ENCODE results near the gene TMEM30A.

- TF ChIP-seq PKNOX1 (IDR thresholded peaks at IDR 0.05) (no peak), TARDBP (IDR thresholded peaks at IDR 0.05) (no peak), BHLHE40 (IDR thresholded peaks at IDR 0.05; ENCODE audit: borderline replicate concordance) (no peak), HDGF (IDR thresholded peaks at IDR 0.05; ENCODE audit: borderline replicate concordance) (no peak), SP1 (IDR thresholded peaks at IDR 0.05) (no peak), SUZ12 (IDR thresholded peaks at IDR 0.05) (no peak), ARNT (IDR thresholded peaks at IDR 0.05) (no peak), FOXK2 (IDR thresholded peaks at IDR 0.05) (no peak), ELF4 (IDR thresholded peaks at IDR 0.05) (no peak), FOXA1 (IDR thresholded peaks at IDR 0.05) (no peak)
Measured at GRCh38 chr6:75286955-75287354, 2.4 kb upstream of the TMEM30A start.

All from HEK293T (cell line).